Astrocyte of the spinal cord (primary cell): ENCODE measurements around the gene RABGAP1L.

Experiments
- DNase-seq: peaks from one replicate; pipeline ENCODE4 v3.0.0; 2011; ENCODE audit warnings: low read depth, low spot score
- H3K4me3 ChIP-seq: 2 replicates; pipeline ENCODE4 v1.5.1; 2011; ENCODE audit warnings: low read depth, mild to moderate bottlenecking, low read length, moderate library complexity
- CTCF ChIP-seq: IDR thresholded peaks from 2 replicates; pipeline ENCODE4 v1.5.1; 2012; ENCODE audit warnings: low read depth, mild to moderate bottlenecking, low read length, inconsistent platforms
- in situ Hi-C: cut with HindIII; loops from 2 replicates; pipeline ENCODE4 v1.10.0; 2017; ENCODE audit warnings: low sequenced_read_pairs

Gene RABGAP1L

GRCh38 chr1:174447866-174448530 is 288.7 kb downstream of the RABGAP1L start, which contains the start of gene GPR52:
TSS of gene GPR52 (plus strand) at chr1:174447964. CDS start at chr1:174448112, 148 bp downstream.
- in situ Hi-C loops = no loop called here

GRCh38 chr1:174448531-174448883 is 289.2 kb downstream of the RABGAP1L start:
- no peak for DNase-seq
- in situ Hi-C loops = no loop called here
- TF ChIP-seq CTCF = no peak
- no peak overlapping the region for H3K4me3 ChIP-seq

More at GRCh38 chr1:174447866-174448530, 288.7 kb downstream of the RABGAP1L start, which contains the start of gene GPR52:
- no peak for TF ChIP-seq CTCF
- no peak within 1 kb of the TSS for H3K4me3 ChIP-seq
- DNase-seq = no peak

GRCh38 chr1:174448974-174449373 is 289.7 kb downstream of the RABGAP1L start:
- in situ Hi-C loops = no loop called here
- no peak for TF ChIP-seq CTCF
- no peak overlapping the region for H3K4me3 ChIP-seq
- no peak for DNase-seq

GRCh38 chr1:174451408-174451807 is 292.1 kb downstream of the RABGAP1L start:
- no peak for DNase-seq
- TF ChIP-seq CTCF = no peak
- in situ Hi-C loops = no loop called here
- no peak overlapping the region for H3K4me3 ChIP-seq

- in situ Hi-C loops = no loop called here
- H3K4me3 ChIP-seq = no peak overlapping the region
- TF ChIP-seq CTCF = no peak
- no peak for DNase-seq
Observed at GRCh38 chr1:174465855-174466254, 306.5 kb downstream of the RABGAP1L start.

- DNase-seq = no peak
- H3K4me3 ChIP-seq = no peak overlapping the region
- in situ Hi-C loops = no loop called here
- TF ChIP-seq CTCF = no peak
Observed at GRCh38 chr1:174466607-174467006, 307.3 kb downstream of the RABGAP1L start.
